WERI-Rb-1 (cell line): Measurements from ENCODE around the gene MCL1.
A peak's percentile ranks its signal among the peaks of the same experiment; 100 is the strongest.
"Not testable (repeated sequence)": the region's sequence is repeated elsewhere in the genome, so short reads cannot be mapped to it uniquely, and the experiment has no call there.

Experiments
- DNase-seq: peaks from one replicate; pipeline ENCODE4 v3.0.0-alpha.2; 2020
- H3K27ac ChIP-seq: fragments of 250-450 bp; sonication (Bioruptor Pico); 2 replicates; pipeline ENCODE4 v1.5.1; 2020; ENCODE audit warnings: mild to moderate bottlenecking, moderate library complexity
- H3K27me3 ChIP-seq: fragments of 250-450 bp; sonication (Bioruptor Pico); 2 replicates; pipeline ENCODE4 v1.5.1; 2021; ENCODE audit warnings: mild to moderate bottlenecking, low read depth, moderate library complexity; ENCODE audit not compliant: insufficient read depth, severe bottlenecking
- H3K36me3 ChIP-seq: fragments of 250-450 bp; sonication (Bioruptor Pico); 2 replicates; pipeline ENCODE4 v1.5.1; 2020; ENCODE audit warnings: mild to moderate bottlenecking, moderate library complexity
- H3K4me3 ChIP-seq: 2 replicates; pipeline ENCODE4 v1.5.1; 2011; ENCODE audit warnings: low read depth, mild to moderate bottlenecking, control low read depth, low read length
- H3K9me3 ChIP-seq: fragments of 250-450 bp; sonication (Bioruptor Pico); 2 replicates; pipeline ENCODE4 v1.5.1; 2021; ENCODE audit warnings: mild to moderate bottlenecking, moderate library complexity; ENCODE audit not compliant: severe bottlenecking
- TF ChIP-seq, protein P1 (sequence below): IDR thresholded peaks from 2 replicates; pipeline ENCODE4 v1.5.1; 2011; ENCODE audit warnings: low read depth, mild to moderate bottlenecking, control low read depth, inconsistent platforms, low read length

Gene MCL1

DNA sequence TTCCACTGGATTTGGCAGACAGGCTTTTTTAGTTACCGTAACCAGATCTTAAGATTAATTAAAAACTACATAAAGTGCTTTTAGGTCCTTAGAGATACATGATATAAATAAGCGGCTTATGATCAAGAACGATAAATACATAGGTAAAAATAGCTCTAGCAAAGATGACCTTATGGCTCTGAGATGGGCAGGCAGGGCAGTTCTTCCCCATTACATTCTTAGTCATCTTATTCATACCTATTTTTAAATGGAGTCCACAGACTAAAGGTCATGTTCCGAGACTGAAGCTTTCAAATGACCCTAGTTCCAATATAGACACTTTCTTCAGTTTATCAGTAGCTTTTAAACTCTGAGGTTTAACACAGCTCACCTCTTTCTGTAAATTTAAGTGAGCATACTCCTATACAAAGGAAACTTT is 4.3 kb downstream of the MCL1 start:
- DNase-seq = no peak
- TF ChIP-seq, protein P1, sequence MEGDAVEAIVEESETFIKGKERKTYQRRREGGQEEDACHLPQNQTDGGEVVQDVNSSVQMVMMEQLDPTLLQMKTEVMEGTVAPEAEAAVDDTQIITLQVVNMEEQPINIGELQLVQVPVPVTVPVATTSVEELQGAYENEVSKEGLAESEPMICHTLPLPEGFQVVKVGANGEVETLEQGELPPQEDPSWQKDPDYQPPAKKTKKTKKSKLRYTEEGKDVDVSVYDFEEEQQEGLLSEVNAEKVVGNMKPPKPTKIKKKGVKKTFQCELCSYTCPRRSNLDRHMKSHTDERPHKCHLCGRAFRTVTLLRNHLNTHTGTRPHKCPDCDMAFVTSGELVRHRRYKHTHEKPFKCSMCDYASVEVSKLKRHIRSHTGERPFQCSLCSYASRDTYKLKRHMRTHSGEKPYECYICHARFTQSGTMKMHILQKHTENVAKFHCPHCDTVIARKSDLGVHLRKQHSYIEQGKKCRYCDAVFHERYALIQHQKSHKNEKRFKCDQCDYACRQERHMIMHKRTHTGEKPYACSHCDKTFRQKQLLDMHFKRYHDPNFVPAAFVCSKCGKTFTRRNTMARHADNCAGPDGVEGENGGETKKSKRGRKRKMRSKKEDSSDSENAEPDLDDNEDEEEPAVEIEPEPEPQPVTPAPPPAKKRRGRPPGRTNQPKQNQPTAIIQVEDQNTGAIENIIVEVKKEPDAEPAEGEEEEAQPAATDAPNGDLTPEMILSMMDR = no peak
- no peak overlapping the region for H3K4me3 ChIP-seq
- no peaks in the 10 kb centered on the region for H3K27me3 ChIP-seq
- H3K27ac ChIP-seq = no peak overlapping the region
- no peaks in the 10 kb centered on the region for H3K9me3 ChIP-seq
- H3K36me3 ChIP-seq = peaks cover 75% of the 10 kb centered on the region

DNA sequence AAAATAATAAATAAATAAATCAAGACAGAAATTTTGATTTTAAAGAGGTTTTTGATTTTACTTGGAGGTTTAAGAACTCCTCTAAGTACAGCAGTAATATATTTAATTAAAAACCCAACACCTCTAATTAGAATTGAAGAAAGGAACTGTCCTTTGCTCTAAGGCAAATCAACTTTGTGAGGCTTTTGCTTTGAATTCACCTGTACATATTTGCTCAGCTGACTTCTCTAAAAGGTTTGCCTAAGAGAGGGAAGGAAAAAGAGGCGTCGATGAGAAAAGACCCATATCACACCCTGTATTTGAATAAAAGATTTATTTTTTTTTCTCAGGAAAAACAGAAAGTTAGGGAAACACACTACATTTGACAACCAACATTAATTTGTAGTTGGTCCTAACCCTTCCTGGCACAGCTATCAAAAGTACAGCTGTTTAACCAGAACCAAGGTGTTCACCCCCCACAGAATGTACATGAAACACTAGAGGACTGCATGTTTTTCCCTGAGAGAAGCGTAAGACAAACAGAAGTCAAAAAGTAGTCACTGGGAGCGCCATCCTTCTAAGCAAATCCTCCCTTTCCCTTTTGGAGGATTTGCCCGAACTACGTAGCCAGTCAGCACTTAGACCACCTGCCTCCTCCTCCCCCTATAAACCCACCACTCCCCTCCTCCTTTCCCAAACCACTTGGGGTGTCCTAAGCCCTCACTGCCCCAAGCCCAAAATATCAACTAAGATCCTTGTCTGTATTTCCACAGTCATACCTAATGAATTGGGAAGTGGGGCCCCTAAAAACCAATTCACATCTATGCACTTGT is 4.9 kb downstream of the MCL1 start:
- H3K36me3 ChIP-seq = peaks cover 75% of the 10 kb centered on the region
- H3K27me3 ChIP-seq = no peaks in the 10 kb centered on the region
- TF ChIP-seq, protein P1 = no peak
- no peak overlapping the region for H3K27ac ChIP-seq
- no peaks in the 10 kb centered on the region for H3K9me3 ChIP-seq
- DNase-seq = no peak
- no peak overlapping the region for H3K4me3 ChIP-seq

DNA sequence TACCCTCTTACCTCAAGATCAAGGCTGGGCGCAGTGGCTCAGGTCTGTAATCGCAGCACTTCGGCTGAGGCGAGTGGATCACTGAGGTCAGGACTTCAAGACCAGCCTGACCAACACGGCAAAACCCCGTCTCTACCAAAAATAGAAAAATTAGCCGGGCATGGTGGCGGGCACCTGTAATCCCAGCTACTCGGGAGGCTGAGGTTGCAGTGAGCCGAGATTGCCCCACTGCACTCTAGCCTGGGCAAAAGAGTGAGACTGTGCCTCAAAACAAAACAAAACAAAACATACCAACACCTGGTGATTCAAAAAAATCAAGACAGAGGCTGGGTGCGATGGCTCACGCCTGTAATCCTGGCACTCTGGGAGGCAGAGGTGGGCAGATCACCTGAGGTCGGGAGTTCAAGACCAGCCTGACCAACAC is 5.8 kb downstream of the MCL1 start:
- not testable (repeated sequence) for DNase-seq

GRCh38 chr1:150572918-150573647 is 6.3 kb downstream of the MCL1 start:
- Histone ChIP-seq H3K27me3 (no peaks in the 10 kb centered on the region), H3K27ac (no peak overlapping the region), H3K36me3 (peaks cover 62% of the 10 kb centered on the region), H3K4me3 (no peak overlapping the region), H3K9me3 (no peaks in the 10 kb centered on the region)
- no peak for DNase-seq
- TF ChIP-seq, protein P1 = no peak

More for the DNA sequence above, 5.8 kb downstream of the MCL1 start:
- peaks cover 68% of the 10 kb centered on the region for H3K36me3 ChIP-seq
- not testable (repeated sequence) for H3K27ac ChIP-seq, H3K27me3 ChIP-seq, H3K9me3 ChIP-seq, H3K4me3 ChIP-seq

- TF ChIP-seq, protein P1 = no peak
- no peak for DNase-seq
- H3K9me3 ChIP-seq = no peaks in the 10 kb centered on the region
- peak overlapping the region; percentile 35; the same call in 1 of the 2 replicates for H3K27ac ChIP-seq
- H3K27me3 ChIP-seq = no peaks in the 10 kb centered on the region
- H3K36me3 ChIP-seq = peaks cover 17% of the 10 kb centered on the region
- no peak overlapping the region for H3K4me3 ChIP-seq
Observed at GRCh38 chr1:150568594-150568966, 10.8 kb downstream of the MCL1 start.
